ENCODE results near the gene PANK2. TPM values are rescaled to one million over a fixed set of nuclear protein-coding genes. Genes with fewer than 3 reads are reported as not detected.
"Not testable (repeated sequence)": the region's sequence is repeated elsewhere in the genome, so short reads cannot be mapped to it uniquely, and the experiment has no call there.

Gene PANK2
- 67.6 and 81.8 TPM in 2 replicates for total RNA-seq (2014; rRNA removed; shearing (Covaris generic))

DNA sequence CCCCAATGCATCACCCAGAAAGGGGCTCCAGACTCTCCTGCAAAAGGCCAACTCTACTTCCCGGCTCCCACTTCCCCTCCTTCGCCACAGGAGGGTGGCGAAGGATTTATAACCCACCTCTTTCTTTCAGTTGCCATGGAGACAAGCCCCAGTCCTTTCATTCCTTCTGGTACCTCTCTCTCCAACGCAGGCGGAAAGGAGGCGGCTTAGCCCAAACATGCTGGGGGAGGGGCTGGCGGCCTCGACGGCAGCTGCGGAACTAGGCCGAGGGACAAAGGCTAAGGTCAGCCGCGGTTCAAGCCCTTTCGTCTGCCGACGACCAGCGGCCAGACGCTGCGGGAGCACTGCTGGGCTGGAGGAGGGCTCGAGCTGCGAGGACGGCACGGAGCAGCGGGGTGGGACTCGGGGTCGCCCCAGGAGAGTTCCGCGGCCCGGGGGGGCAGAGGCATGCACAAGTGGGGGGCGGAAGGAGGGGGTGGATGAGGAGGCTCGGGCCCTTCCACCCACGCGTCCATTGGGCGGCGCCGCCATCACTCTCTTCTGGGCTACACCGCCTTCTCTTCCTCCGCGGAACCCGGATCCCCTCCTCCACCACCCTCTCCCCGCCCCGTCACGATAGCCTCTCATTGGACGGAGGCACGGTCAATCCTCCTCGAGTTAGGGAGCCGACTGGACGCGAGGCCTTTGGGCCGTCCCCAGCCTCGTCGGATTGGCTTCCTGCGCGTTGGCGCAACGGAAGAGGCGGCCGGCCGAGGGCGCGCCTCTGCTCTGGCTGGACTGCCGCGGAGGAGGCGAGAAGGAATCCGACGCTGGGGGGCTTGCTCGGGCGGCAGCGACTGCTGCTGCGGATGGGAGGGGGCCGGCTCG is at the start of gene PANK2:
Gene PANK2 (plus strand): TSS at position 766 of the 867 bp plus-strand sequence.
- DNase-seq (ENCODE audit: low read depth) = peak; percentile 100

DNA sequence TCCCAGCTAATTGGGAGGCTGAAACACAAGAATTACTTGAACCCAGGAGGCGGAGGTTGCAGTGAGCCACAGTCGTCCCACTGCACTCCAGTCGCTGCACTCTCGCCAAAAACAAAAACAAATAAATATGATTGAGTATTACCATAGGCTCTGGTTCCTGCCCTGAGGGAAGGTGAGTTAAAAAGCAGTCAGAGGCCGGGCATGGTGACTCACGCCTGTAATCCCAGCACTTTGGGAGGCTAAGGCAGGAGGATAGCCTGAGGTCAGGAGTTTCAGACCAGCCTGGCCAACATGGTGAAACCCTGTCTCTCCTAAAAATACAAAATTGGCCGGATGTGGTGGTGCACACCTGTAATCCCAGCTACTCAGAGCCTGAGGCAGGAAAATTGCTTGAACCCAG is 49.0 kb upstream of the PANK2 start:
- DNase-seq (ENCODE audit: low read depth) = peak; percentile 97

DNA sequence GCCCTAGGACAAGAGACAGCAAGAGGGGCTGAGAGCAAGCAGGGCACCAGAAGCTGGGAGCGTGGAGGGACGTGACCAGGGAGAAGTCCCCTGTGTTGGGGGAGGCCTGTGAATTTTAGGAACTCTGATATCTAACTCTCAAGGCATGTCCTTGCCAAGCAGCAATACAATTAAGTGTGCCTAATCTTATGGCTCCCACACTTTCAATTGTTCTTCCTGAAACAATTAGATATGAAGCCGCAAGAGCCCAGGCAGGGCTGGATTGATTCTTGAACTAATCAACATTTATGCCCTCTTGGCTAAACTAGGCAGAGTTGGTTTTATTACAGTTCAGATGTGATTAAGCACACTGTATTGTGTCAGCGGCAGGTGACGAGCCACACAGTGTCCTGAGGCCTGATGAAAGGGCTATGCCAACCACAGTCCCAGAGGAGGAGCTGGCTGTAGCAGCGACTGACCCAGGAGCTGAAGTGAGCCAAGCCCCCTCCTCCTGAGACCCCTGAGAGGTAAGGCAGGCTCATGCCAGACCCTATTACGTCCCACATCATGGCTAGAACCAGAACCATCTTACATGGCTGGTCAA is 46.7 kb upstream of the PANK2 start:
- peak; percentile 59 for DNase-seq (ENCODE audit: low read depth)

DNA sequence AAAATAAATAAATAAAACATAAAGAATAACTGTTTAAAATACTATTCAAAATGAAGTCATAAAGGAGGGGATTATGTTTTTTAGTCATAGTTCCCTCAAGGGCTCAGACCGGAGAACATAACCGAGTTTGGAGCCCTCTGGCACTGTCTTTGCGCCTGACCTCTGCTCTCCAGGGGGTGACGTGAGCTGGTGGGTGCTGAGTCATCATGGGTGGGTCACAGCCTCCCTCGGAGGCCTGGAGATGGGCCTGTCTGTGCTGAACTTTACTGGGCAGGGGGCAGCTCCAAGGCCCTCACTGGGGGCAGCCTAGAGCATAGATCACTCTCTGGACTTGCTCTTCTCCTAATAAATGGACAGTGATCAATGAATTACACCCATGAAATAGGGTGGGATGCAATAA is 45.7 kb upstream of the PANK2 start:
- peak; percentile 93 for DNase-seq (ENCODE audit: low read depth)

DNA sequence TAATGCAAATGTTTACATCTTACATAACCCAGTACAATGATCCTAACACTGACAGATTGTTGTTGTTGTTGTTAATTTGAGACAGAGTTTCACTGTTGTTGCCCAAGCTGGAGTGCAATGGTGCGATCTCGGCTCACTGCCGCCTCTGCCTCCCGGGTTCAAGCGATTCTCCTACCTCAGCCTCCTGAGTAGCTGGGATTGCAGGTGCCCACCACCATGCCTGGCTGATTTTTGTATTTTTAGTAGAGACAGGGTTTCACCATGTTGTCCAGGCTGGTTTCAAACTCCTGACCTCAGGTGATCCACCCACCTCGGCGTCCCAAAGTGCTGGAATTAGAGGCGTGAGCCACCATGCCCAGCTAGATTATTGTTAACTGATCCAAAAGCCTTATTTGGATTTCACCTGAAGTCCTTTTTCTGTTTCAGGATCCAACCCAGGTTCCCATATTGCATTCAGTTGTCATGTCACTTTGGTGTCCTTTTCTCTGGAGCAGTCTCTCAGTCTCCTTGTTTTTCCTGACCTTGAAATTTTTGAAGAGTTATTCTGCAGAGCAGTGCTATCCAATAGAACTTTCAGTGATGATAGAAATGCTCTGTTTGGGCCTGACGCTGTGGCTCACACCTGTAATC is 45.1 kb upstream of the PANK2 start:
- not testable (repeated sequence) for DNase-seq (ENCODE audit: low read depth)

DNA sequence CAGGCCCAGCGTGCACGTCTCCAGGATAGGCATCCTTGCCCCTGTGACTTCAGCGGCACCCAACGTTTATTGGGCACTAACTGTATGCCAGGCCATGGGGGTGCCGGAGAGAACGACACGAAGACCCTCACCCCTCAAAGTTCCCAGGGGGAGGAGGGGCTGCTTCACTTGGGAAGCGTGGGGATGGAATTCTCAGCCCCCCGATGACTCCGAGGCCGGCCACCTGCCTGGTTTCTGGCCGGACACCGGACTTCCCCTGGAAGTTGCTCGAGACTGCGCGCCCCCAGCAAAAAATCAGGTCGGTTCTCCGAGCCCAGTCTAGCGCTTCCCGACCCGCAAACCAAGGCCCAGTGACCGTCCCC is 42.8 kb upstream of the PANK2 start:
- no peak for DNase-seq (ENCODE audit: low read depth)

DNA sequence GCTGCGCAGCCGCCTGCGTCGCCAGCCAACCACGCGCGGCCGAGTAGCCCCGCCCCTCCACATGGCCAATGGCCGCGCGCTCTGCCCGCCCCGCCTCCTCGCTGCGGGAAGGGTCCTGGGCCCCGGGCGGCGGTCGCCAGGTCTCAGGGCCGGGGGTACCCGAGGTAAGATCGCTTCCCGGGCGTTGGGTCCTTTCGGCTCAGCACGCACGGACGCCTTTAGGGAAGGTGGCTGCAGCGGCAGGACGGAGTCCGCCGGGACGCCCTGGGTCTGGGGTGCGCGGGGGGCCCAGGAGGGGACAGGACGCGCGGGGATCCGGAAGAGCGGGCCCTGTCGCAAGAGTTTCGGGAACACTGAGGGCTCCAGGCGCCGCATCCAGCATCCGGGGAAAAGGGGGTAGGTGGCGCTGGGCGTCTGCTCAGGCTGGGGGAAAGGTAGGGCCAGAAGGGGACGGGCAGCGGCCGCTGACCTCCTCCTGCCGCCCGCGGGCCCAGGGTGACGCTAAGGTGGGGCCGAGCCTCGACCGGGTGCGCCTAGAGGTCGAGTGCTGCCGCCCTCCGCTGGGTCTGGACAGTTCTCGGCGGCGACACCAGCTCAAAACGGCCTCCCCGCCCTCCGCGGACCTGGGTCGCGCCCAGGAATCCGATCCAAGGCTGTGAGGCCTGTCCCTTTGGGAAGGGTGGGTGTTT is 42.3 kb upstream of the PANK2 start, which contains the start of gene MAVS:
Gene MAVS (plus strand): TSS at position 95 of the 689 bp plus-strand sequence. CDS start 7,791 bp downstream, outside the sequence.
- peak; percentile 88 for DNase-seq (ENCODE audit: low read depth)

DNA sequence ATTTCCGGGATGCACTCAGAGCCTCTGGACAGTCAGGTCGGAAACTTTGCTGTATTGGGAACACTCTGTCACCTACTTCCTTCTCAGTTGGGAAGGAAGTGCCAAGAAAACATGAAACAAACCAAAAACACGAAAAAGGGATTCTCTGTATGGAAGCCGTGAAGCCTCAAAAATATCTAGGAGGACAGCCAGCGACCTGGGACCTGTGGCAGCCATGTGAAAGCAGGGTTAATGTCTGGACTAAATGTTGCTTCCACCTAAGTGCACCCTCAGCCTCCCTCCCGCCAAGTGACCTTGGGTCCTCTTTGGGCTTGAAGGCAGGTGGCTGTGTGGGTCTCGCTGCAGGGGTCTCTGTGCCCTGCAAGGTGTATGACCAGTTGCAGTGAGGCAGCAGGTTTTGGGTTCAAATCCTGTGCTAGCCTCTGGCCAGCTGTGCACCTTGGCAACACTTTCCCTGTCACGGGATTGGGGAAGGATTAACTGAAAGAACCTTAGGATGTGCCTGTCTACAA is 41.7 kb upstream of the PANK2 start:
- no peak for DNase-seq (ENCODE audit: low read depth)

DNA sequence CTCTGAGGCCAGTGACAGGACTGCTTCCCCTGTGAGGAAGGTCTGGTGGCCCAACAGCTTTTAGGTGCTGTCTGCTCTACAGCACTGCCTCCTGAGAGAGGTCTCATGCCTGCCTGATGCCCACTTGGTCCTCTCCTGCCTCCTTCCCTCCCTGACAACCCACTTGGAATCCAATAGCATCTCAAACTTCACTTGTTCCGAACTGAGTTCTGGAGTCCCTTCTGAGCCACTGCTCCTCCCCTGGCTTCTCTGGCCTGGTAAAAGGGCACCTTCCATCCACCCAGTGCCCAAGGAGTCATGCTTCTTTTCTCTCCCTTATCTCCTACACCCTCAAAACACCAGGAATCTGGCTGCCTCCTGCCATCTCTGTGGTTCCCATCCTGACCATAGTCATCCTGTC is 40.6 kb upstream of the PANK2 start:
- no peak for DNase-seq (ENCODE audit: low read depth)

DNA sequence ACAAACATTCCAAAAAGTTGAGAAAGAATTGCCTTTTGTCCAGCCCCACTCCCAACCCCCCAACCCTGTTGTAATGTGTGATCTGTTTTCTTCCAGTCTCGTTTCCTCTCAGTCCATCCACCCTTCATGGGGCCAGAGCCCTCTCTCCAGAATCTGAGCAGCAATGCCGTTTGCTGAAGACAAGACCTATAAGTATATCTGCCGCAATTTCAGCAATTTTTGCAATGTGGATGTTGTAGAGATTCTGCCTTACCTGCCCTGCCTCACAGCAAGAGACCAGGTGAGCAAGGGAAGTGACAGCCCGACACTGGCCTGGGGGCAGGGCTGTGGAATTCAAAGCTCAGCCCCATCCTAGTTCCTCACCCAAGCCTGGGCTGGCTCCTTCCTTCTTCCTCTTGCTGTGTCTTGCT is 34.7 kb upstream of the PANK2 start:
- no peak for DNase-seq (ENCODE audit: low read depth)

DNA sequence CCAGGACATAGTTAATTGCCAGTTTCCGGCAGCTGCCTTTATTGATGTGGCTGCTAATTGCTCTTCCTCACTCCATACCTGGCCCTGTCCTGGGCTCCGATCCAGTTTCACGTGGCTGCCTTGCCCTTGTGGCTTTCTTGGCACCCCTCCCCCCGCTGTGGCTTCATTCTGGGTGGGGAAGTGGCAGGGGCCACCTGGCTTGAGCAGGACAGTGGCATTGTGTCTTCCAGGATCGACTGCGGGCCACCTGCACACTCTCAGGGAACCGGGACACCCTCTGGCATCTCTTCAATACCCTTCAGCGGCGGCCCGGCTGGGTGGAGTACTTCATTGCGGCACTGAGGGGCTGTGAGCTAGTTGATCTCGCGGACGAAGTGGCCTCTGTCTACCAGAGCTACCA is 31.8 kb upstream of the PANK2 start:
- DNase-seq (ENCODE audit: low read depth) = no peak

DNA sequence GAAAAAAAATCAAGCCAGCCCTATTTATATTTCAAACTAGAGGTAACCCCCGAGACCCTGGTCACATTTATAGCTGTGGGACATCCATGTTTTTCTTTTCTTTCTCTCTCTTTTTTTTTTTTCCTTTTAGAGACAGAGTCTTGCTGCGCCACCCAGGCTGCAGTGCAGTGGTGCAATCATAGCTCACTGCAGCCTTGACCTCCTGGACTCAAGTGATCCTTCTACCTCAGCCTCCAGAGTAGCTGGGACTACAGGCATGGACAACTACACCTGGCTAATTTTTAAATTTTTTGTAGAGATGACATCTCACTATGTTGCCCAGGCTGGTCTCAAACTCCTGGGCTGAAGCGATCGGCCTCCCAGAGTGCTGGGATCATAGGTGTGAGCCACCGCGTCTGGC is 30.5 kb upstream of the PANK2 start:
- DNase-seq (ENCODE audit: low read depth) = no peak

DNA sequence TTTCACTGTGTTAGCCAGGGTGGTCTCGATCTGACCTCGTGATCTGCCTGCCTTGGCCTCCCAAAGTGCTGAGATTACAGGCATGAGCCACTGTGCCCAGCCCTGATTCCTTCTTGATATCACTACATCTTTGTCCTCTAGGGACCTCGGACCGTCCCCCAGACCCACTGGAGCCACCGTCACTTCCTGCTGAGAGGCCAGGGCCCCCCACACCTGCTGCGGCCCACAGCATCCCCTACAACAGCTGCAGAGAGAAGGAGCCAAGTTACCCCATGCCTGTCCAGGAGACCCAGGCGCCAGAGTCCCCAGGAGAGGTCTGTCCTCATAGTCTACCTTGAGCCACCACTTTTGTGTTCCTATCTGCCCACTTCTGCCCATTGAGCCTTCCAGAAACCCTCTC is 28.0 kb upstream of the PANK2 start:
- DNase-seq (ENCODE audit: low read depth) = no peak

DNA sequence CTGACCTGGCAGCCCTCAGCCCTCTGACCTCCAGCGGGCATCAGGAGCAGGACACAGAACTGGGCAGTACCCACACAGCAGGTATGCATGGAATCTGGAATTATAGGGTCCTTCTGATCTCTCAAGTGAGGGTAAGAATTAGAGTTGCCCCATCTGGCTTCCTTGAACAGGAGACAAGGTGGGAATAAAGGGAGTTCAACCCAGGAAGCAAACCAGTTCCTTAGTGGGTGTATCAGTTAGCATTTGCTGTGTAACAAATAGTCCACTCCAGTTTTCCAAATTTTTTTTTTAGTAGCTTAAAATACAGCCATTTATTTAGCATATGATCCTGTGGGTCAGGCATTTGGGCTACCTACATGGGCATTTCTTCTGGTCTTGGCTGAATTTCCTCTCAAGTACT is 26.9 kb upstream of the PANK2 start:
- no peak for DNase-seq (ENCODE audit: low read depth)

DNA sequence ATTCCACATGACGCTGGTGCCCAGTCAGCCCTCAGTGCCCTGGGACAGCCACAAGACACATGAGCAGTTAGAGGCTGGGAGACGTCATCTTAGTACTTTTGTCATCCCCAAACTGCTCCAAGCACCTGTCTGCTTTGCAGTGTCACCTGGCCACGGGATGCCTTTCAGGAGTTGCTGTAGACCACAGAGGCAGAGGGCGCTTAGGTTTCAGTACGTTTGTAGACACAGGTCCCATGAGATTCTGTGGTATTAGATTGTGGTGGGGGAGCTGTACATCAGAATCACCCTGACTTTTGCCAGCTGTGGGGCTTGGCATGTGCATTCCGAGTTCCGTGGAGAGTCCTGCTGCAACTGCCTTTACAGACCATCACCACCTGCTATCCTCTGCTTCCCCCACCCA is 25.9 kb upstream of the PANK2 start:
- no peak for DNase-seq (ENCODE audit: low read depth)

DNA sequence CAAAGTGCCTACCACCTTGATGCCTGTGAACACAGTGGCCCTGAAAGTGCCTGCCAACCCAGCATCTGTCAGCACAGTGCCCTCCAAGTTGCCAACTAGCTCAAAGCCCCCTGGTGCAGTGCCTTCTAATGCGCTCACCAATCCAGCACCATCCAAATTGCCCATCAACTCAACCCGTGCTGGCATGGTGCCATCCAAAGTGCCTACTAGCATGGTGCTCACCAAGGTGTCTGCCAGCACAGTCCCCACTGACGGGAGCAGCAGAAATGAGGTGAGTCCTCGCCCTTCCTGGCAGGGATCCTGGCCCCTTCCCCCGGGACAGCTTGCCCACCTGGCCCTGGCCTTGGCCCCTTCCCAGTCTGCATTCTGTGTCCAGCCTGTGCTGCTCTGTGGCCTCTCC is 24.7 kb upstream of the PANK2 start:
- DNase-seq (ENCODE audit: low read depth) = no peak

DNA sequence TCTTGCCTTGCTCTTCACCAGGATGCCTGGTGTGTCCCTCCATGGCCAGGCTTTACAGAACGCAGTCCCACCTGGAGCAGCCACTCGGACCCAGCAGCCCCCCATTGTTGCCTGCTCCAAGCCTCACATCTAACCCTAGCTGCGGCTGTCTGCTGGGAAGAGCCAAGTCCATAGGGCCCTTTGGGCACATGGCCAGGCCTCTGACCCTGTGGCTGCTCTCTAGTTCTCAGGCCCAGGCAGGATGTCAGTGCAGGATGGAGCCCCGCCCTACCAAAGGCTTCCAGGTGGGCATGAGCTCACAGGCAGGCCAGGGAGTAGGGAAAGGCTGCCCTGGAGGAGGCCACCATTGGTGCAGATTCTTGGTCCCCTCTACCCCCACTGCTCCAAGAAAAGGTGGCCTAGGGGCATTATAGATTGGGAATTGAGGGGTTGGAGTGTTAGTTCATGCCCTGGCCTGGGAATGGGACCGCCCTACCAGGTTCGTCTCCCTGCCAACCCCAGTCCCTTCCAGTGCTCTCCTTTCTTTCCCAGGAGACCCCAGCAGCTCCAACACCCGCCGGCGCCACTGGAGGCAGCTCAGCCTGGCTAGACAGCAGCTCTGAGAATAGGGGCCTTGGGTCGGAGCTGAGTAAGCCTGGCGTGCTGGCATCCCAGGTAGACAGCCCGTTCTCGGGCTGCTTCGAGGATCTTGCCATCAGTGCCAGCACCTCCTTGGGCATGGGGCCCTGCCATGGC is 23.9 kb upstream of the PANK2 start:
- DNase-seq (ENCODE audit: low read depth) = no peak

DNA sequence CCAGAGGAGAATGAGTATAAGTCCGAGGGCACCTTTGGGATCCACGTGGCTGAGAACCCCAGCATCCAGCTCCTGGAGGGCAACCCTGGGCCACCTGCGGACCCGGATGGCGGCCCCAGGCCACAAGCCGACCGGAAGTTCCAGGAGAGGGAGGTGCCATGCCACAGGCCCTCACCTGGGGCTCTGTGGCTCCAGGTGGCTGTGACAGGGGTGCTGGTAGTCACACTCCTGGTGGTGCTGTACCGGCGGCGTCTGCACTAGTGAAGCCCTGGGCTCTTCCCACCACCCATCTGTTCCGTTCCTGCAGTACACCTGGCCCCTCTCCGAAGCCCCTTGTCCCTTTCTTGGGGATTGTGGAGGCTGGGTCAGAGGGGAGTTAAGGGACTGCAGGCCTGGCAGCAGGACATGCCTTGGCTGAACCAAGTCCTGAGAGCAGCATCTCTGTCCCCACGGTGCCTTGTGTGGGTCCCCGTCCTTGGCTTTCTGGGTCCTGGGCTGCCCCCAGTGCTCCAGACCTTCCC is 23.2 kb upstream of the PANK2 start:
- no peak for DNase-seq (ENCODE audit: low read depth)

DNA sequence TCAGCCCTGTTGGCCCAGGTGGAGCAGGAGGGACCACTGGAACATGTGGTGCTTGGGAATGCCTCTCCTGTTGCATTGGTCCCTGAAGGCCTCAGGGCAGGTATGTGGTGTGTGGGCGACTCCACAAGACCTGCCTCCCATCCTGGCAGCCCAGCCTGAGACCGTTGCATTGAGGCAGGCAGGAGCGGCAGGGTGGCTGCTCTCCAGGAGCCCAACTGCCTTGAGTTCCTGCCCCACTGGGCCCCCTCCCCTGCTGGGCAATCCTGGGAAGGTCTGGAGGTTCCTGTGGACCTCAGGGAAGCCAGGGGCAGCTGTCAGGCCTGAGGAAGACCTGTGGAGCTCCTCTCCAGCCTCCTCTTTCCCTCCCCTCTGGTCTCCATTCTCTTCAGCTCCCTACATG is 22.7 kb upstream of the PANK2 start:
- DNase-seq (ENCODE audit: low read depth) = no peak

DNA sequence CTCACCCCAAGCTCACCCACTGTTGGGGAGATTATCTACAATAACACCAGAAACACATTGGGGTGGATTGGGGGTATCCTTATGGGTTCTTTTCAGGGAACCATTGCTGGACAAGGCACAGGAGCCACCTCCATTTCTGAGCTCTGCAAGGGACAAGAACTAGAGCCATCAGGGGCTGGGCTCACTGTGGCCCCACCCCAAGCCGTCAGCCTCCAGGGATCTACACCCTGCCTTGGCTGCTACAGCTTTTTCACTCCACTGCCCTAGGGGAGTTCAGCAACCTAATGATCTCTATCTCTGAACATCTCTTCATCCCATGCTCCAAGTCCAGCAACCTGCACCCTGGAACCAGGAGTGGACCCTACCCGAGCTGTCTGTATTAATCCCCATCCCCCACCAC is 21.4 kb upstream of the PANK2 start:
- DNase-seq (ENCODE audit: low read depth) = no peak

All from M059J (cell line).